Mammary epithelial cell (primary cell): ENCODE results near the gene ACSM4.

Experiments
- CTCF ChIP-seq, 2 donors: IDR thresholded peaks in 1 of 2; conservative IDR thresholded peaks in 1 of 2; 2 replicates each; pipeline ENCODE4 v1.5.1; 2011 to 2012; ENCODE audit warnings: inconsistent platforms in 2 of 2, low read length in 2 of 2, mild to moderate bottlenecking in 2 of 2, control low read depth in 1 of 2, low read depth in 1 of 2; ENCODE audit not compliant: insufficient read depth in 1 of 2; ENCODE audit errors: extremely low read depth in 1 of 2
- EZH2 ChIP-seq: IDR thresholded peaks from 2 replicates; pipeline ENCODE4 v1.6.1; 2012; ENCODE audit warnings: low read length, inconsistent platforms, borderline replicate concordance

DNA sequence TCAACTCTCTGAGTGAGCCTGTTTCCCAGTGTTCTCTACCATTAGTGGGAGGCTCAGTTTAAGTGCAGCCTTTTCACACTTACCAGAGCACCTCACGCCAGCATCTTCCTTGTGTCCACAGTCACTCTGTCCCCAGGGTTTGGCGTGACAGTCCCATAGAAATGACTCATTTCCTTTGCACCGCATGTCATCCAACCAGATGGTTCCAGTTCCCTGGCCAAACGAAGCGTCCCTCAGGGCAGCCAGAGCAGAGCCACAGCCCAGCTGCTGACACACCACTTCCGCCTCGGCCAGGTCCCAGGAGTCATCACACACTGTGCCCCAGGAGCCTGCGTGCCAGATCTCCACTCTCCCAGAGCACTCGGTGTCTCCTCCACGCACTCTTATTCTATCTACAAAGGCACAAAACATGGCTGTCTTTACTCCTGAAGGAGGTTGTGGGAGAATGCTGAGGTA, 65.4 kb downstream of the ACSM4 start:
- TF ChIP-seq CTCF (conservative IDR thresholded peaks at IDR 0.05 in 1 of 2, IDR thresholded peaks at IDR 0.05 in 1 of 2; ENCODE audit: extremely low read depth in 1 of 2, insufficient read depth in 1 of 2, low read depth in 1 of 2, low read length in 2 of 2) = no peak
- no peak for TF ChIP-seq EZH2
